GM18870 (cell line): ENCODE results near the gene NFAT5.
"Not testable (repeated sequence)": the region's sequence is repeated elsewhere in the genome, so short reads cannot be mapped to it uniquely, and the experiment has no call there.

ENCODE experiments used
- ATAC-seq: cut with Tn5 transposase; IDR thresholded peaks from one replicate; pipeline ENCODE4 v1.9.1; 2021; ENCODE audit warnings: moderate library complexity; ENCODE audit not compliant: unreplicated experiment

Gene NFAT5

GRCh38 chr16:69703638-69704037 is 137.9 kb downstream of the NFAT5 start:
- ATAC-seq = no peak

- ATAC-seq = no peak
These were observed 140.6 kb downstream of the NFAT5 start for GRCh38 chr16:69706256-69706974.

- no peak for ATAC-seq
These were observed 141.2 kb downstream of the NFAT5 start for GRCh38 chr16:69706975-69707340.

GRCh38 chr16:69707920-69708683 is 142.3 kb downstream of the NFAT5 start:
- ATAC-seq = no peak

- no peak for ATAC-seq
These were observed 143.8 kb downstream of the NFAT5 start for GRCh38 chr16:69709456-69710084.

- no peak for ATAC-seq
These were observed 145.5 kb downstream of the NFAT5 start for GRCh38 chr16:69711115-69711740.

GRCh38 chr16:69712277-69712676 is 146.5 kb downstream of the NFAT5 start:
- no peak for ATAC-seq

- no peak for ATAC-seq
These were observed 147.3 kb downstream of the NFAT5 start for GRCh38 chr16:69712914-69713581.

- no peak for ATAC-seq
These were observed 151.3 kb downstream of the NFAT5 start for GRCh38 chr16:69717066-69717465.

GRCh38 chr16:69718111-69718764 is 152.5 kb downstream of the NFAT5 start:
- no peak for ATAC-seq

- no peak for ATAC-seq
These were observed 155.2 kb downstream of the NFAT5 start for GRCh38 chr16:69720822-69721430.

- ATAC-seq = no peak
These were observed 155.7 kb downstream of the NFAT5 start for GRCh38 chr16:69721441-69721957.

- ATAC-seq = no peak
These were observed 158.7 kb downstream of the NFAT5 start for GRCh38 chr16:69724414-69724873.

- ATAC-seq = no peak
These were observed 159.3 kb downstream of the NFAT5 start for GRCh38 chr16:69724981-69725479.

GRCh38 chr16:69725480-69726312 is 159.9 kb downstream of the NFAT5 start:
- no peak for ATAC-seq

- peak; percentile 87 for ATAC-seq
These were observed 160.7 kb downstream of the NFAT5 start, which contains the start of gene NQO1 for GRCh38 chr16:69726313-69727060. Gene NQO1 (minus strand): TSS chr16:69726560. CDS start chr16:69726439, 121 bp downstream.

GRCh38 chr16:69727916-69728270 is 162.1 kb downstream of the NFAT5 start:
- no peak for ATAC-seq

- not testable (repeated sequence) for ATAC-seq
These were observed 163.3 kb downstream of the NFAT5 start for GRCh38 chr16:69729030-69729429.
